Hematopoietic multipotent progenitor cell treated with erythropoietin and hydrocortisone succinate and interleukin-3 and kit ligand, for 17 days (in vitro differentiated cells): ENCODE results near the gene JAM3.

Experiments used
- DNase-seq: peaks from one replicate; pipeline ENCODE4 v3.0.0-alpha.2; 2015; ENCODE audit warnings: low spot score

Gene JAM3

DNA sequence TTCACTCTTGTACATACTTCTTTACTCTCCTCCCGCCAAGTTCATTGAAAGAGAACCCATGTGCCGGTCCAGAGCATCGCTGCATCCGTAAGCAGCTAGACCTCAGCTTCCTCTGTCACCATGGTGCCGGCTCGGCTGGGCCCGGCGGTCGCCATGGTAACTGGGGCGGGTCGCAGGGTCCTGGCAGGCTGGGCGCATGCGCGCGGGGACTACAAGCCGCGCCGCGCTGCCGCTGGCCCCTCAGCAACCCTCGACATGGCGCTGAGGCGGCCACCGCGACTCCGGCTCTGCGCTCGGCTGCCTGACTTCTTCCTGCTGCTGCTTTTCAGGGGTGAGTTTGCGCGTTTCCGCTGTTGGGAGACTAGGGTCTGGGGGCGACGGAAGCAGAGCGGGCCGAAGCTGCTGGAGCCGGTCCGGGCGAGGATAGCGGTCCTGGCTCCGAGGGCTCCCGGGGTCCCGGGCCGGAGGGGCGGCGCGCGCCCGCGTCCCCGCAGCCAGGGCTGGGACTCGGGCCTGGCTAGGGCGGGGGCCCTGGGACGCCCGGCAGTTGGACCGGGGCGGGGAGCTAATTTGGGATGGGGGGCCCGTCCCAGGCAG, at the start of gene JAM3:
TSS of gene JAM3 (plus strand) at position 244 of the 597 bp plus-strand sequence. CDS start at position 256, 12 bp downstream.
- no peak for DNase-seq

DNA sequence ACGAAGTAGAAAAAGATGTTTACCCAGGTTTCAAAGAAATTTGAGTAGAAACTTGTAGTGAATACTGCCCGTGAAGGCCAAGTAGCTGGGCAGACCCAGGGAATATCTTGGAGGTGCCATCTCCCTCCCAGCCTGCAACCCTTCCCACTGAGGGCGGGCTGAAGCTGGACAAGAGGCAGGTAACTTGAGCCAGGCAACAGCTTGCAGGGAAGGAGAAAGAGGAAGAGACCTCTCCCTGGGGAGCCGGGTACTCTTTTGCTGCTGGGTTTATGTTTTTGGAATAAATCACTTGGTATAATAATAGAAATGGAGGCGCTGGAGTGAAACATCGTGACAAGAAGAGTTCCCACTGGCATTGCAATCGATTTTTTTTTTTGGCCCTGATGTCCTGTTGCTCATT, 49.4 kb upstream of the JAM3 start:
- DNase-seq, result no peak

- DNase-seq, result no peak
Measured at GRCh38 chr11:134020598-134020997, 48.3 kb upstream of the JAM3 start.

GRCh38 chr11:134021326-134021725, 47.5 kb upstream of the JAM3 start:
- no peak for DNase-seq

- DNase-seq, result no peak
Measured at GRCh38 chr11:134022748-134023147, 46.1 kb upstream of the JAM3 start.

- DNase-seq, result no peak
Measured at GRCh38 chr11:134024420-134025081, 44.3 kb upstream of the JAM3 start.

DNA sequence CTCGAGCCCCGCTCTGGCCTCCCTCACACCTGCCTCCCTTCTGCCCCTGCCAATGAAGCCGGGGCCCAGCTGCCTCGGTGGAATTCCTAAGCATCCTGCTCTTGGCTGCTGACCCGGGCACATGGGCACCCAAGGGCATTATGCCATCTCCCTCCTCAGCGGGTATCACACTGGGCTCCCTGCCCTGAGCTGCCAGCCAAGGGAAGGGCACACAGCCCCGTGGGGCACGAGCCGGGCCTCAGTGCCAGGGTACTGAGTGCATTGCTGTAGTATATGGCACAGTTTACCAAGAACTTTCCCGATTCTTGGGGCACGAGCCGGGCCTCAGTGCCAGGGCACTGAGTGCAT, 43.8 kb upstream of the JAM3 start:
- DNase-seq, result no peak

DNA sequence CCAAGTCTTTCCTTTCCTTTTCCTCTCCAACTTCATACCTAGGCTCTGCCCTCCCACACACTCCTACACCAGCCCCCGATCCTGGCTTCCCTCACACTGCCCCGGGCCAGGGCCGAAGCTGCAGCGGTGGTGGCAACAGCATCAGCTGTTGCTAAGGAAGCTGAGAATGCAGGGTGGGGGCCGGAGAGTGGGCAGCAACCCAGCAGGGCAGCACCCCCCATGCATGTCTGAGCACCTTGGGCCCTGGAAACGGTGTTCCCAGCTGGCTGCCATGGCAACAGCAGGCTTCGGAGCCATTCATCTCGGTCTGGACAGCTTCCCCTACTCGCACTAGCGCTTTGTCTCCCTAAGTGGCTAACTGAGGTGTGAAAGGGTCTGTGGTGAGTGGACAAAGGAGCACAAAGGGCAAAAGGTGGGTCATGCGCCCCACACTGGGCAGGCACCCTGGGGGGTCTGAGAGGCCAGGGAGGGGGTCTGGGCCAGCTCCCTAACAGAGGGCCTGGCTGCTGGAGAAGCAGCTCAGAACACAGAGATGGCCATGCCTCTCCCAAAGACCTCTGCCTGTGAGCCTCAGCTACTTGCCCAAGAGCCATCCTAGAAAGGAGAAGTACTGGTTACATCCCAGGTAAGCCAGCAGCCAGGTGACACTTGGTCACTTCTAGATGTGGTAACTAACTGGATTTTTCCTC, 42.1 kb upstream of the JAM3 start:
- no peak for DNase-seq

DNA sequence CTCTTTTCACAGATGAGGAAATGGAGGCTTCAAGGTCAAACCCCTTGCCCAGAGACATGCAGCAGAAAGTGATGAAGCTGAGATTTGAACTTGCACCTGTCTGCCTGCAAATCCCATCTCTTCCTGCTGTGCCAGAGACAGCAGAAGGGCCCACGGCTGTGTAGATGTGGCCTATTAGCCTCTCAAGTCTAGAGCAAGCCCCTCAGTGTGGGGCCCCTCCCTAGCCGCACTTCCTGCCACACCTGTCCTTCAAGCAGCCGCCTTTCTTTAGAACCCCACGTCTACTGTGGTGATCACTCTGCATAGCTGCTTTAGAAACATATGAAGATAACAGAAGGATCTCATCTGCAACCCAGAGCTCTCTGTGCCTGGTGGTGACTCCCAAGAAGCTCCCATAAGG, 41.2 kb upstream of the JAM3 start:
- DNase-seq, result no peak

DNA sequence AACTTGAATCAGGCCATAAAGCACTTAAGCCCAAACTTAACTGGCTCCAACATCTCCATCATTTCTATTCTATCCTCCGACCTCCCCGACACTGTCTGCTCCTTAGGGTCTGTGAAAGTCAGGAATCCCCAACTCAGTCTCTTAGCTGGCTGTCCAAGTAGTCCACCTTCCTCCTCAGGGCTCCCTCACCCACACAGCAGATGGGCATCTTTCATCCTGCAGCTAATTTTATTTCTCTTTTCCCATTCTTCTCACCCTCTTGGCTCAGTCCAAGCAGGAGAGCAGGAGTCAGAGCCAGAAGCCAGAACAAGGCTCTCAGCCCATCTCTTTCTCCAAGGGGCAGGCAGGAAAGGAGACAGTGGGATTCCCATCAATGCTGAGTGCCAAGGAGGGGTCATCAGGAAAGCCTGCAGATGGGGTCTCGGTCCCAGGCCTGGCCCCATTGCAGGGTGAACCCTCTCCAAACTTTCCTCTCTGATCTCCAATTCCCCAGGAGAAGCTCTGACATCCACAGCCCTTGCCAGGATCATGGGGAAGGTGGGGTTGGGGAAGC, 40.4 kb upstream of the JAM3 start:
- no peak for DNase-seq

DNA sequence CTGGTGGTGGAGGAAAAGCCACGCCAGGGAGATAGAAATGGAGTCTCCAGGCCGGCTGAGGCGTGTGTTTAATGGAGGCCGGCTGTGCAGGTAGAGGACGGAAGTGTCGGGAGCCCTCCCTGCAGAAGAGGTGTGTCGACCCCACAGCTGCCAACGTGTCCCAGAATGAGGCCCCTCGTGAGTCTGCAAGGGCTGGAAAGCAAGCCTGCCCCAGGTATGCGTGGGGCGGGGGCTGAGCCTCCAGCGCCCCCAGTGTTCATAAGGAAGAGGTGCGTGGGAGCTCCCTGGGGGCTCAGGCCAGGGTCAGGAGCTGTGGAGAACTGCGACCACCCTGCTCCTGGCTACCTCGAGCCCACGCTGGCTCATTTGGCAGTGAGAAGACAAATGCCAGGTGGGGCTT, 38.0 kb upstream of the JAM3 start:
- no peak for DNase-seq

DNA sequence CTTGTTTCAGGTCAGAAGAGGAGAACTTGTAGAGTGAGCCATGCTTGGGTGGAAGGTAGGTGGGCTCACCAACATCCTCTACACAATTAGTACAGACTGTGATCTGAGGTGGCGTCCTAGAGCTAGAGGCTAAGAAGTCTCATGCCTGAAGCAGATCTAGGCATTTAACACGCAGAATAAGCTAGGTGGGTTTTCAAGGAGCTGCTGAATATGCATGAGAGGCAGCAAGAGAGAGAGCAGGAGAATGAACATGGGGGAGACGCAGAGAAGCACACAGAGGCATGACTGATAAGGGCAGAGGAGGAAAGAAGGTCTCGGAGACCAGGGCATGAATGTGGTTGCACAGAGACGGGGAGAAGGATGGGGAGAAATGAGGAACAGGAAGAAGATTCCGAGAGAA, 36.8 kb upstream of the JAM3 start:
- no peak for DNase-seq

GRCh38 chr11:134032501-134033091, 36.3 kb upstream of the JAM3 start:
- DNase-seq, result no peak

DNA sequence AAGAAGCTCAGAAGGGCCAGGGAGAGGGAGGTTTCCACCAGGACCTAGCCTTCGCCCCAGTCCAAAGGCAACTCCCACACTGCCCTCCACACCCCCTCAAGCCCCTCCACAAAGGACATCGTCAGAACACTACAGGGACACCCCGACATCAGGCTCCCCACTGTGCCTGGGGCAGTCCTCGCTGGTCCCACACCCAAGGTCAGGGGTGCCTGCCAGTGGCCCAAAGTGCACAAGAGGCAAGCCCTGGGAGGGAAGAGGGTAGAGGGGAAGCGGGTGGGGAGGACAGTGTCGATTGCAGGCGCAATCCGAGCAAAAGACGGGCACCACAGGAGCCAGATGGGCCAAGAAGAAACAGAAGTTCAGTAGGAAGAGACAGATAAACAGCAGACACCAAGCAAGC, 35.6 kb upstream of the JAM3 start:
- DNase-seq, result no peak

DNA sequence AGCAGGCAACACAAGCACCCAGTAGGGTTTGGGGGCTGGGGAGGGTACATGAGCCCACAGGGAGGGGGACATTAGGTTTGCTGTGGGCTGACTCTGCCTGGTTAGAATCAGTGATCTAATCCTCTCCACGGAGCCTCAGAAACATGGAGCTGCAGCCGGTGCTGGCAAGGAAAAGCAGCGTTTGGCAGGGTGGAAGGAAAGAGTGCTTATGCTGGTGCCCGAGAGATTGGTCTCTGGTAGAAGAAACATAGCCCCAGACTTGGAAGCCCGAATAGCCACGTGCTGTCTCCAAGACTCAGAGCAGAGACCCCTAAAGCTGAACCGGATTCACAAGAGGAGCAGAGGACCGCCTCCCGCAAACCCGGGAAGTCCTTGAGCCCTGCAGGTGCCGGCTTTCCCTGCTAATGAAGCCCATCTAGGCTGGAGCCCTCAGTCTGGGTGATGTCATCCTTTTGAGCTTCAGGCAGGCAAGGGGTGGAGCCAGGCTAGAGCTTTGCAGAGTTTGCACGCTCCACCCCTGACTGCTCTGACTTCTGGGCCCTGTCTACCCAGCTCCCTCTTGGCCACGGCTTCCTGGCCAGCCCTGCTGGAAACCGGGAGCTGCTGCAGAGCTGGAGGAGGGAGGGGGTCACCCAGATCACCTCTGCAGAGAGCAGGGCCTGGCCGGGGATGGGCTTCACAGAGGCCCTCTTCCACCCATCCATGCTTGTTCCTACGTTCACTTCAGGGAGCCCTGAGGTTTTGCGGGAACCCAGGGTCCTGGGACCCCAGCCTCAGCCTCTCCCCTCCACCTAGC, 35.0 kb upstream of the JAM3 start:
- DNase-seq, result no peak

DNA sequence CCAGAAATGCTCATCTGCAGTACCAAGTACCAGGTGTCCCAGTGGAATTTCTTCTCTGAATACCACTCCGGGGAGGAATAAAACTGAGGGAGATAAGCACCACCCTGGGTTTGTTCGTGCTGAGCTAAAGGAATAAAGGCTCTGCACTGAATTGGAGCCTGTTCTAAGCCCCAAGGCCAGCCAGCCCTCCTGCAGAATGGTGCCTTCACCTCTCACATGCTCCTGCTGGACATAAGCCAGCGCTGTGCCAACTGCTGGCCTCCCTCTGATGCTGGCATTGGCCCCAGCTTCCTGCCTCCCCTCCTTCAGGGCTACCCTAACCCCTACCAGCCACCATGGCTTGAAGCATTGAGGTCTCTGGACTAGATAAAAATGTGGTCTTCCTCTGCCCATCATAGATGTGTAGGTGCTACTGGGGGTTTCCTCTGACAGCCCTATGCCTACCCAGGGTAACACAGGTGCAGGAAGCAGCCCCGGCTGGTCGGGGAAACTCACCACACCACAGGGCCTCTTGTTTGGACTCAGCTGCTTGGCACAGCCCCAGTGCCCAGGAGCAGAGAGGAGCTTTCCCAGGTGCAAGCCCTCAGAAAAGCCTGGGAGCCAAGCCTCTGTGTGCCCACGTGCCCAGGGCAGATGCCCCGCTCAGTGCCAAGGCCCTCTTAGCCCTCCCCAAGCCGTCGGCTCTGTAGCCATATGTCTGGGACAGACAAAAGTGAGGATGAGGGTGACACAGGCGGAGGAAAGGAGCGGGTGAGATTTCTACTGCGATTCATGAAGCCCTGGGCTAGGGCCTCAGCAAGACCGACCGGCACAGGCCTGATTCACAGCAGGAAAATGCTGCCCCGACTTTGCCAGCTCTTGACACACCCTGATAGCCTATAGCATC, 34.1 kb upstream of the JAM3 start:
- DNase-seq, result no peak

GRCh38 chr11:134036492-134037045, 32.3 kb upstream of the JAM3 start:
- no peak for DNase-seq

DNA sequence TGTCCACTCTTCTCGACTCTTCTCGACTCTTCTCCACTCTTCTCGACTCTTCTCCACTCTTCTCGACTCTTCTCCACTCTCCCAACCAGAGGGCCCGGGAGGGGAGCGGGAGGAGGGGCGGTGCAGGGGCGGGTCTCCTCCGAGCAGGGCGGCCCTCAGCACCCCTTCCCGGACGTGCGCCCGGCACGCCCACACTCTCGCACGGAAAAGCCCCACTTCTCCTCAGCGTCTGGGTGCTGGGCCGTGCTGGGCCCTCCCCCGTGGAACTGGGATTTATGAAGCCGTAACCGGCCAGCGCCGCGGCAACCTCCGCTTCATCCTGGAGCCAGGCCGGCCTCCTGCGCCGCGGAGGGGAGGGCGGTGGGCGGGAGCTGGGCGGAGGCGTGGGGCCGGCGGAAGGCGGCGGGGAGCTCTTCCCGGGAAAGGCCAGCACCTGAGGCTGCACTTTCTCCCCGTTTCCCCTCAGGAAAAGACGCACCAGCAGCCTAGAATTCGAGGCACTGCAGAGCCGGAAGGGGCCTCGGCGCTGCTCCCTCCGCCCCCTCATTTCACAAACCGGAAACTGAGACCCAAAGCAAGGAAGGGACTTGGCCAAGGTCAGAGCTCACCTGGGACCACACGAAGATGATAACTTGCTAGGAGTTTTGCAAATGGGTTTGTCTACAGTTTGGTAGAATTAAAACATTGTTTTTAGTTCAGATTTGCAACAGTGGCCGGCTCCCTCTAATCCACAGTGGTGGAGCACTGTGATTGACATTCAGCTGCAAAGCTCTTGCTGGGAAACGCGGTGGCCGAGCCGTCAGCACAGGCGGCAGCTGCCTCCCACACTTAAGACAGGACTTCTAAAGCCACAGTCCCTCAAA, 31.6 kb upstream of the JAM3 start:
- no peak for DNase-seq

DNA sequence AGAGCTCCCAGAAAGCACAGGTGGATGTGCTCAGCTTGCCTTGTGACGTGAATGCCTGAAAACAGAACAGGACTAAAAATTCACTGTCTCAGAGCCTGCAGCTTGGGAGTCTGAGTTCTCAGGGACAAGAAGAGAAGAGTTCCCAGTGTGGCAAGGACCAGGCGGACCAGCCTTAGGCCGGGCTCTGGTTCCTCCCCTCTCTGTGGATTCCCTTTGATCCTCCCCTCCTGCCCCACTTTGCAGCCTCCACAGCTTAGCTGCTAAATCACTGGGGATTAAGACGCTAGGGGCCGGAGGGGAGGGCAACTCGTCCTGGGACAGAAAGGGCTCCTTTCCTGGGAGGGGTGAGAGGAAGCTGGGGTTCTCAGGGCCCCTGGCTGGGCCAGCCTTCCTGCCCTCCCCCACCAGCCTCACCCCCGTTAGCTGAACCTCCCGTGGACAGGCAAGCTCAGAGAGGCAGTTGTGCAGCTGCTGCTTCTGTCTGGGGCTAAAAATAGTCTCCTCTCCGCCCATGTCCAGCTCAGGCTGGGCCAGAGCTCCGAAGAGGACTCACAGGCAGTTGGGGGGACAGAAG, 29.9 kb upstream of the JAM3 start:
- no peak for DNase-seq
